Duodenal mucosa (tissue), 2 donors: Measurements from ENCODE around the gene POLN.
A peak's percentile ranks its signal among the peaks of the same experiment; 100 is the strongest.

Experiments used
- H3K27ac ChIP-seq: one replicate; pipeline ENCODE4 v1.7.0; 2013; ENCODE audit warnings: low read depth, low read length
- H3K27me3 ChIP-seq, 2 donors: one replicate each; pipeline ENCODE4 v1.7.0; 2013; ENCODE audit warnings: low read length in 2 of 2, control low read depth in 1 of 2; ENCODE audit not compliant: insufficient read depth in 2 of 2, control insufficient read depth in 1 of 2
- H3K36me3 ChIP-seq, 2 donors: one replicate each; pipeline ENCODE4 v1.7.0; 2013; ENCODE audit warnings: low read length in 2 of 2, control low read depth in 1 of 2; ENCODE audit not compliant: insufficient read depth in 2 of 2, control insufficient read depth in 1 of 2
- H3K4me1 ChIP-seq, 2 donors: one replicate each; pipeline ENCODE4 v1.7.0; 2013; ENCODE audit warnings: low read length in 2 of 2, control low read depth in 1 of 2; ENCODE audit not compliant: insufficient read depth in 2 of 2, control insufficient read depth in 1 of 2
- H3K4me3 ChIP-seq, 2 donors: one replicate each; pipeline ENCODE4 v1.7.0; 2013; ENCODE audit warnings: low read length in 2 of 2, low read depth in 1 of 2
- H3K9ac ChIP-seq, 2 donors: one replicate each; pipeline ENCODE4 v1.7.0; 2013; ENCODE audit warnings: low read length in 2 of 2, low read depth in 1 of 2
- H3K9me3 ChIP-seq, 2 donors: one replicate each; pipeline ENCODE4 v1.7.0; 2013; ENCODE audit warnings: low read length in 2 of 2, control low read depth in 1 of 2; ENCODE audit not compliant: control insufficient read depth in 1 of 2

Gene POLN

DNA sequence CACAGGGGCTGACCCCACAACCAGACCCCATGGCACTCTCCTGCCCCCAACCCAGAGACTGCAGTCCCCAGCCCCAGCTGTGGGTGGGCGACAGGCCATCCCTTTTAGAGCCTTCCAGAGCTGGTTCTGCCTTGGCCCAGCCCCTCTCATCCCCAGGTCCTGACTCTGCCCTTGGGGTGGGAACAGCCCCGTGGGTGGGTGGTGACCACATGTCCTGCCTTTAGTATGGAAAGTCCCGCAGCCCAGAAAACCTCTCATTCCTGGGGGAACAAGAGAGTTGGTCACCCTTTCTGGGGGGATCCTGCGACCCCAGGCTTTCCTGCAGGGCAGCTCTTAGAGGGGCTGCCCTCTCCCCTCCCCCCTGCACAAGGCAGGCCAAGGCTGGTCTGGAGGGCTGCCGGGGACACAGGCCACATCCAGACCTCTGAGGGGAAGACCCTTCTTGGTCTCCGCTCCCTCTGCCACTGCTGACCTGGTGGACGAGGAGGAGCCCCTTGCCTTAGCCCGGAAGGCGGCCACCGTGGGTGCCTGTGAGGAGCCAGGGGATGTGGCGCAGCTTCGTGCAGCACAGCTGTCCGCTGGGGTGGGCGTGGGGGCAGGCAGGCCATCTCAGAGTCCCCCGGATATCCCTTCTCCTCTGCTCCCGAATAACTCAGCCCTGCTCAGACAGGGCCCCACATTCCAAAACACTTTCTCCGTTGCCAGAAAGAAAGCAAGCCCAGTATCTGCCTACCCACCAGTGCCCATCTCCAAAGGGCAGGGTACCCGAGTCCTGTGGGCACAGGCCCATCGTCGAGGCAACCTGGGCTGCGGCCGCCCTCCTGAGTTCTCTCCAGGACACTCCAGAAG lies 26.7 kb upstream of the POLN start:
- peaks cover 0 to 8% of the 10 kb centered on the region in 2 donors for H3K4me1 ChIP-seq
- no peak overlapping the region for H3K4me3 ChIP-seq
- no peaks in the 10 kb centered on the region for H3K27me3 ChIP-seq
- H3K27ac ChIP-seq = no peak overlapping the region
- H3K36me3 ChIP-seq = no peaks in the 10 kb centered on the region
- H3K9ac ChIP-seq = no peak overlapping the region
- no peaks in the 10 kb centered on the region for H3K9me3 ChIP-seq

DNA sequence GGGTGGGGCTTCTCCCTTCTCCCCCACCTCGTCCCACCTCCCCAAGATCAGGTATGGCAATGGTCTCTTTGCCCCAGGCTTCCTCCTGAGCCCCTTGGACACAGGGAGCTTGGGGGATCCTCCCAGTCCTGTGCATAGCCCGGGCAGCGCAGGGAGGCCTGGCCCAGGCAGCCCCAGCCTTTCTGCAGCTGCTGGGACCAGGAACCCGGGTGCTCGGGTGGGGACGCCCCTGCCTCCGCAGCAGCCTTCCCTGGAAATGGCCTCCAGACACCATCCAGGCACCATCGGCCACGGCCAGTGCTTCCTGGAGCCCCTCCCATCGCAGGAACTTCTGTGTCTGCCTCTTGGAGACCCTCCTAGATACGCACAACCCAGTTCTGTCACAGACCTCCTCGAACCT lies 25.9 kb upstream of the POLN start:
- Histone ChIP-seq H3K36me3 (no peaks in the 10 kb centered on the region), H3K9ac (no peak overlapping the region), H3K9me3 (no peaks in the 10 kb centered on the region), H3K4me1 (peaks cover 2 to 8% of the 10 kb centered on the region in 2 donors), H3K27me3 (no peaks in the 10 kb centered on the region), H3K27ac (no peak overlapping the region), H3K4me3 (no peak overlapping the region)

DNA sequence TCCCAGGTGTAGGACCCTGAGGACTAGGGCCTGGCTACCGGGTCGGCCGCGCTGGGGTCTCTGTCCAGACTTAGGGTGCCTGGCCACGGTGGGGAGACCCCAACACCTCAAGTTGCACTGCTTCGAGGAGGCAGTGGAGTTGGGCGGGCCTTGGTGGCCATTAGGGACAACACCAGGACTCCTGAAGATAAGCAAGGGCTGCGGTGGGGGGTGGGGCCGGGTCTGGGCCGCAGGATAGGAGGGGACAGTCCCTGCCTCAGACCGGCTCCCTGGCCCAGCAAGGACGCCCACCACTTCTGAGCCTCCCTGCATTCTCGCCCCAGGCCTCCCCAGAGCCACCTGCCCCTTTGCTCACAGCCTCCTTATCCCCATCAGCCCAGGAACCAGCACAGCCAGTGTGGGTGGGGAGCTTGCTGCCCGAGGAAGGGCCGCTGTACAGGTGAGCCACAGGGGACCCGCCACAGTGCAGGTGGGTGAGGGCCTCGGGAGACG lies 25.4 kb upstream of the POLN start:
- Histone ChIP-seq H3K27me3 (no peaks in the 10 kb centered on the region), H3K4me1 (peaks cover 5 to 8% of the 10 kb centered on the region in 2 donors), H3K27ac (no peak overlapping the region), H3K36me3 (no peaks in the 10 kb centered on the region), H3K4me3 (no peak overlapping the region), H3K9me3 (no peaks in the 10 kb centered on the region), H3K9ac (no peak overlapping the region)

DNA sequence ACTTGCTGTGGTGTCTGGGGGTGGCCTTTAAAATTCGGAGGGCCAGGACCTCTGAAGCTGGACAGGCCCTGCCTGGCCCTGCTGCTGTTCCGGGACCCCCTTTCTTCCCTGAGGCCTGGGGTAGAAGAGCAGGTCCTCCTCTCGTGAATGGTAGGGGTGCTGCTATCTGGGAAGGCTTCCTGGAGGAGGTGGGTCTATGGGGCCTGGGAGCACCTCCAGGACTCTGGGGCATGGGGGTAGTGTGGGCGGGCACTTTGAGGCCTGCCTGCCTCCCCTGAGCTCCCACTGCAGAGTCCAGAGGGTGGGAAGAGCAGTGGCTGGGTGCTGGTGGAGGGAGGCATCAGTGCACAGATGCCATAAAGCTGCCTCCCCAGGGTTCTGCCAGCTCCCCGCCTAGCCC lies 24.9 kb upstream of the POLN start:
- Histone ChIP-seq H3K27me3 (no peaks in the 10 kb centered on the region), H3K36me3 (no peaks in the 10 kb centered on the region)

DNA sequence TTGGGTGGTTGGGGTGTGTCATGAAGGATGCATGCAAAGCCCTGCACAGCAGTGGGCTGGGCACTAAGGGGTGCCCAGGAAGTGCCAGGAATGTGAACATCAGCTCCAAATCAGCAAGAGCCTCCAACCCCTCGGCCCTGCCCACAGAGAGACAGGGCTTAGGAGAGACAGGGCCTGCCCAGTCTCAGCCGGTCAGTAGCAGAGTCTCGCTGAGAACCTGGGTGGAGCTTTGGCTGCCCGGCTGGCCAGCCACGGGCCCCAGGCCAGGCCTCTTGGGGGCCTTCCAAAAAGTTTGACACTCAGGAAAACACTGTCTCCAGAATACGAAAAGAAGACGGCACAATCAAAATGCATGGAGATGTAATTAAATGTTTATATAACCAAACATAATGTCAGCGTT lies 24.3 kb upstream of the POLN start:
- Histone ChIP-seq H3K4me3 (no peak overlapping the region), H3K4me1 (peaks cover 5 to 8% of the 10 kb centered on the region in 2 donors), H3K27ac (no peak overlapping the region)

More for the DNA sequence above, 24.9 kb upstream of the POLN start:
- Histone ChIP-seq H3K9me3 (no peaks in the 10 kb centered on the region), H3K9ac (no peak overlapping the region), H3K4me1 (peaks cover 5 to 8% of the 10 kb centered on the region in 2 donors), H3K27ac (no peak overlapping the region), H3K4me3 (no peak overlapping the region)

DNA sequence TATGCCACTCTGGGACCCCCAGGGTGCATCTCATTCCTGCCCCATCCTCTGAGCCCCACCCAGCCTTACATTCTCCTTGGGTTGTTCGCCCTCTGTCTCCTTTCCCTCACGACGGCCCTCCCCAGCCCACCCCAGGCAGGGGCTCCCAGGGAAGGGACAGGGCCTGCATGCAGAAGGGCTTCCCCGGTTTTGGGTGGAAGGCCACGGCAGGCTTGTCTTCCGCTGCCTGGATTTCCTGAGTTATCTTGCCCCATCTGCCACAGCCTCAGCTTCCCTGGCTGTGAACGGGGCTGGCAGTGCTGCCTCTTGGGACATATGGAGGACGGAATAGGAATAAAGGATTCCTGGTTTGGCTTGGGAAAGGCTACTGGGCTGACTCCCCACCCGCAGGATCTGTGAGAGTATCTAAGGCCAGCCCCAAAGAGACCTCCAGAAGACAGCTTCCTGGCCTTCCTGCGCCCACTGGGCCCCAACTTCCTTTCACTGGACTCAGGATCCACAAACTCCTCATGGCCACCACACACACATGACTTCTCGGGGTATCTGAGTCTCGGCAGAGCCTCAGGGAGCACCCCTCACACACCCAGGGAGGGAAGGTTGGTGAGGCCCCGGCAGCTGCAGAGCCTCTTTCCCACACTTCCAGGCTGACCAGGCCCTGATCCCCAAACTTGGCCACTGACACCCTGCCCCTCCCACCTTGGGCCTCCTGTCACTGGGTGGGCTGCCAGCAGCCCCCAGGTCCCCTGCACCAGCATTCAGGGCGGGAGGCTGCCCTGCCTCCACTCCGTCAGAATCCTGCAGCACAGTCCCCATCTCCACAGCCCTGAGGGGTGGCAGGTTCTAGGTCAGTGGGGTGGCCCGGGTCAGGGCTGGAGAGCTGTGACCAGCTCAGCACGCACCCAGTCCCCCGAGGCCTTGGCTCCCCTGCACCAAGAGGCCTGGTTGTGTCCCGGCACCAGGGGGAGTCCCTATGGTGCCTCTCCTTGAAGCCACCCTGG lies 23.5 kb upstream of the POLN start:
- Histone ChIP-seq H3K9ac (no peak overlapping the region), H3K4me3 (no peak overlapping the region), H3K27ac (no peak overlapping the region), H3K36me3 (no peaks in the 10 kb centered on the region), H3K9me3 (no peaks in the 10 kb centered on the region), H3K4me1 (peaks cover 11% of the 10 kb centered on the region in 2 donors), H3K27me3 (no peaks in the 10 kb centered on the region)

More for the DNA sequence above, 24.3 kb upstream of the POLN start:
- no peaks in the 10 kb centered on the region for H3K27me3 ChIP-seq
- no peaks in the 10 kb centered on the region for H3K36me3 ChIP-seq
- H3K9me3 ChIP-seq = no peaks in the 10 kb centered on the region
- H3K9ac ChIP-seq = no peak overlapping the region

DNA sequence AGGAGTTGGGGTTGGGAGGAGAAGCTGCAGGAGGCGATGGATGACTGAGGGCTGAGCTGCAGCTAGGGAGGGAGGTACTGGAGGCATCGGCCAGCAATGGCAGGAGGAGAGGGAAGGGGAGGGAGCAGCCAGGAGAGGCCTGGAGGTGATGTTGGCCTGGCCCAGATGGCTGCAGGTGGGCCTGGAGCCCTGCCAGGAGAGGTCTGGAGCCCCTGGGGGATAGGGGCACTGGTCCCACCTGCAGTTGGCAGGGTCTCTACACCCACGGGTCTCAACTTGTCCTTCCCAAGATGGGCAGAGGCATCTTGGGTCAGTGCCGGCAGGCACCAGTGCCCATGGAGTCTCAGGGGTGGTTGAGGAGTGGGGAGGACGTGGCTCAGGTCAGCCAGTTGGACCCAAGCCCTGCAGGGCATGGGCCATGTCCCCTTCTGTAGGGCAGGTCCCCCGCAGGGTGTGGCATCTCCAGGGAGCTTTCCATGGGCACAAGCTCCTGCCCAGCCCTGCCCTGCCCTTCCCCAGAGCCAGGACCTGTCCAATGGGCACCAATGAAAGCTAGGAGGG lies 22.6 kb upstream of the POLN start:
- Histone ChIP-seq H3K4me1 (peaks cover 20% of the 10 kb centered on the region in 2 donors), H3K27me3 (no peaks in the 10 kb centered on the region), H3K27ac (no peak overlapping the region), H3K4me3 (no peak overlapping the region), H3K9ac (no peak overlapping the region), H3K9me3 (no peaks in the 10 kb centered on the region), H3K36me3 (no peaks in the 10 kb centered on the region)

- Histone ChIP-seq H3K27me3 (no peaks in the 10 kb centered on the region), H3K9me3 (no peaks in the 10 kb centered on the region), H3K36me3 (peaks cover 0 to under 1% of the 10 kb centered on the region in 2 donors), H3K4me3 (no peak overlapping the region), H3K4me1 (peaks cover 26% of the 10 kb centered on the region in 2 donors), H3K27ac (no peak overlapping the region), H3K9ac (no peak overlapping the region)
These were observed 22.0 kb upstream of the POLN start for GRCh38 chr4:2263926-2264321.

- no peaks in the 10 kb centered on the region for H3K27me3 ChIP-seq
- H3K36me3 ChIP-seq = peaks cover 0 to 11% of the 10 kb centered on the region in 2 donors
- H3K9ac ChIP-seq = peak overlapping the region; percentile 77 to 80
- H3K4me1 ChIP-seq = peaks cover 32 to 34% of the 10 kb centered on the region in 2 donors
- H3K9me3 ChIP-seq = no peaks in the 10 kb centered on the region
- H3K4me3 ChIP-seq = peak overlapping the region; percentile 79 to 82
- peak overlapping the region; percentile 89 for H3K27ac ChIP-seq
These were observed 21.0 kb upstream of the POLN start for GRCh38 chr4:2262944-2263250.
